Activated CD4-positive, alpha-beta T cell treated with anti-CD3 and anti-CD28 coated beads, Interleukin-2, Interleukin-6, amounts not matched to agents 100 ng/mL and 50 ng/mL, durations not matched to agents 16 hours and 8 hours (primary cell): ENCODE results near the gene PATJ.
"Not testable (repeated sequence)": the region's sequence is repeated elsewhere in the genome, so short reads cannot be mapped to it uniquely, and the experiment has no call there.

Experiments
- DNase-seq: peaks from one replicate; pipeline ENCODE4 v3.0.0-alpha.2; 2020

PATJ gene

GRCh38 chr1:62109124-62109523, 366.8 kb downstream of the PATJ start:
- no peak for DNase-seq

- no peak for DNase-seq
These were observed 368.0 kb downstream of the PATJ start for GRCh38 chr1:62110198-62110817.

GRCh38 chr1:62111084-62111483, 368.8 kb downstream of the PATJ start:
- DNase-seq = no peak

DNA sequence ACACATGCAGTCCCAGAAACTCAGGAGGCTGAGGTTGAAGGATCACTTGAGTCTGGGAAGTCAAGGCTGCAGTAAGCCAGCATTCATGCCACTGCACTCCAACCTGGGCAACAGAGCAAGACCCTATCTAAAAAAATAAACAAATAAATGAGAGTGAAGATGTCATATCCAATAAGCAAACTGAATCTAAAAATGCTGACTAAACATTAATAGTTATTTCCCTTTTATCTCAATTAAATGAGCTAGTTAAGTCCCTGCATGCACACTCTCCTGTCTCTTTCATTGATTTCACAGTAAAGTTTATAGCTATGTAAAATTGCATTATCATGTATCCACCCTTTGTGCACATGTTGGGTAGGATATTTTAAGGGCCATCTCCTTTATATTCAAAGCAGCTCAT, 371.2 kb downstream of the PATJ start:
- DNase-seq = no peak

- DNase-seq = no peak
These were observed 374.9 kb downstream of the PATJ start for GRCh38 chr1:62117018-62117750.

GRCh38 chr1:62126579-62127290, 384.5 kb downstream of the PATJ start:
- no peak for DNase-seq

- DNase-seq = no peak
These were observed 386.5 kb downstream of the PATJ start for GRCh38 chr1:62128745-62129144.

DNA sequence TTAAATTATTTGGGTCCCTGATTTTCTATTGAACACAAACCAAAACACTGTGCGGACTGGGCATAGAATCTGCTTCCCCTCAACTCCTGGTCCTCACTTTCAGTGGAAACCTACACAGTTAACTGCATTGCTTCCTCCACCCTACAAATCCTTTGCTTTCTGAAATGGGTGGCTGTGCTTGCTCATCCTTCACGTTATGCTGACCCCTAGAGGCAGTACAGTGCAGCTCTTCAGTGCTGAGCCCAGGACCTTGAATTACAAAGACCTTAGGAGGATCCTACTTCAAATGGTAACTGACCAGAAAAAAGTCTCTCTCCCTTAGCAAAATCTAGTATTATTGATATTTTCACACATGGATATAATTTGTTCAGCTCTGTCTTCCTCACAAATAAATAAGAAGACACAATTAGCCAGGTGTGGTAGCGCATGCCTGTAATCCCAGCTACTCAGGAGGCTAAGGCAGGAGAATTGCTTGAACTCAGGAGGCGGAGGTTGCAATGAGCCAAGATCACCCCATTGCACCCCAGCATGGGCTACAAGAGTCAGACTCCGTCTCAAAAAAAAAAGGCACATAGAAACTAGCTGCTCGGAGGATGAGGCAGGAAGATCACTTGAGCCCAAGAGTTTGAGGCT, 388.9 kb downstream of the PATJ start:
- peak; percentile 67 for DNase-seq

DNA sequence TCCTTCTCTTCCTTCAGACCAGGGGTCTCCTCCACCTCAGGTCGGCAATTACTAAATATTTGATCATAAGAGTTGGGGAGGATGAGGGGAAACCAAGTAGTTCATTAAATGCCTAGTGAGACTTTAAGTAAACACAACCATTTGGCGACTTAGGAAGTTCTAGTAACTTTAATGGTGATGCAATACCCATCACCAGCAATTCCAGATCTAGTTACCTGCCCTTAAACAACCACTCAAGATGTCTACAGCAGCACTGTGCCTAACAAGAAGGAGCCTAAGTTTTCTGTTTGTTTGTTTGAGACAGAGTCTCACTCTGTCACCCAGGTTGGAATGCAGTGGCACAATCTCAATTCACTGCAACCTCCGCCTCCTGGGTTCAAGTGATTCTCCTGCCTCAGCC, 395.7 kb downstream of the PATJ start:
- no peak for DNase-seq

DNA sequence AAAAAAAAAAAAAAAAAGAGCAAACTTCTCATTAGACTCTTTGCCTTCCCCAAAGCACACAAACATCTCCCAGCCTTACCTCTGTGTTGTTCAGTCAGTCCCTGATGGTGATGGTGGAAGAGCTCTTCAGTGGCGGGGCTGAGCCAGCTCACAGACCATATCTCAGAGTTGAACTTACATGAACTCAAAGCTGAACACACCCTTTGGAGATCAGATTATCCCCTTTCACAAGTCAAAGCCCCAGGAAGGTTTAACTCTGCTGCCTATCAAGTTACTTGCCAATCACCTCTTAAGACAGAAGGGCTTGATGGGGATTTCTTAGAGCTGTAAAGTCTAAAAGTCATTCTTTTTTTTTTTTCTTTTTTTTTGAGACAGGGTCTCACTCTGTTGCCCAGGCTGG, 397.1 kb downstream of the PATJ start:
- DNase-seq = no peak

DNA sequence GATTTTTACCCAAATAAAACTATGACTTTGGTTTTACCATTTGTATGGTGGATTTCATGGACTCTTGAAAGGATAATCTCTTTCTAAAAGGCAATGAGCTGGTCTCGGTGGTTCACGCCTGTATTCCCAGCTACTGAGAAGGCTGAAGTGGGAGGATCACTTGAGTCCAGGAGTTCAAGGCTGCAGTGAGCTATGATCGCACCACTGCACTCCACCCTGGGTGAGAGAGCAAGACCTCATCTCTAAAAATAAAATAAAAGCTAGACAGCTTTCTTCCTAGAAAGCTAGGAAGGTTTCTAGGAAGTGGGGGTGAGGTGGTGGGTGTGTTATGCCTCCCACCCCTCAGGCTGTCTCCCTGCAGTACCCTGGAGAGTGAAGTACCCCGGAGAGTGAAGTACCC, 398.4 kb downstream of the PATJ start:
- no peak for DNase-seq

DNA sequence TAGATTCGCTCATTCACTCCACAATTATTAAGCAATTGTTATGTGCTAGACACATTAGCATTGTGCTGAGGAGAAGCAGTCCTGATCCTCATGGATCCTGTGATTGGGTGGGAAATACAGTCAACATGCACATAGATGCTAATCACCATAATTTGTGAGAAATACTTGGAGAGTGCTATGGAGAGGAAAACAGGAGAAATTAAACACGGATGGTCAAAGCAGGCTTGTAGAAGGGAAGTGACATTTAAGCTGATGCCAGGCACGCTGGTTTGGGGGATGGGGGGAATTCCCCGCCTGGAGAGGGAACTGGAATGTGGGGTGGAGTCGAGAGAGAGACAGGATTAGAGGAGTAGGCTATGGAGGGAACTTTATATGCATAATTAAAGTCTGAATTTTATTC, 400.2 kb downstream of the PATJ start:
- DNase-seq = no peak

DNA sequence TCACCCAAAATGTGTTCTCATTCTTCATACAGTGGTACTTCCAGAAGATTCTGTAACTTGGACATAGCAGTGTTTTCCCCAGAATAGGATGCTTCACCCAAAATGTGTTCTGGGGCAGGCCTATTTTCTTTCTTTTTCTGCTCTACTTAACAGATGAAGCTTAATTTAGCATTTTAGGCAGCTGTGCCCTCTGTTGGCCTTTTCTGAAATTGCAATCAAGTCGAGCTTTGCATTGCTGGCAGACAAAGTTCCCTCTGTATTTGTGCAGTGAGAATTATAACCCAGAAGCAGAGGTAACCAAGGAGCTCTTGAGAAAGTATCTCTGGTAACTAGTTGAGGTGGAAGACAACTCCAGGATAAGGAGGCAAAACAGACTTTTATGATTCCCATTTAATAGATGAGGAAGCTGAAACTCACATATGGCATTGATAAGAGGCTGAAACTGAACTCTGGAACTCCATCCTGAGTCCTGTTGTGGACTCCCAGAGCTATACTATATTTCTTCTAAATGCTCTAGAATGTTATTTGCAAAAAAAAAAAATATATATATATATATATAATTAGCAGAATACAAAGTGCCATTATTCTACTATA, 402.1 kb downstream of the PATJ start:
- peak; percentile 53 for DNase-seq

- DNase-seq = no peak
These were observed 417.7 kb downstream of the PATJ start for GRCh38 chr1:62159940-62160348.

- DNase-seq = no peak
These were observed 419.4 kb downstream of the PATJ start for GRCh38 chr1:62161711-62162110.

DNA sequence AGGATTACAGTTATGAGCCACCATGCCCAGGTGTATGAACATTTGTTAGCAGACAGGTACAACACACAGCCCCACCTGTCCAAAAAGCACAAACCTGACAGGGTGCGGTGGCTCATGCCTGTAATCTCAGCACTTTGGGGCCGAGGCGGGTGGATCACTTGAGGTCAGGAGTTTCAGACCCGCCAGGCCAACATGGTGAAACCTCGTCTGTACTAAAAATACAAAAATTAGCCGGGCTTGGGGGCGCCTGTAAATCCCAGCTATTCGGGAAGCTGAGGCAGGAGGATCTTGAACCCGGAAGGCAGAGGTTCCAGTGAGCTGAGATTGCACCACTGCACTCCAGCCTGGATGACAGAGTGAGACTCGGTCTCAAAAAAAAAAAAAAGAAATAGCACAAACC, 428.1 kb downstream of the PATJ start:
- not testable (repeated sequence) for DNase-seq

- peak; percentile 55 for DNase-seq
These were observed 433.4 kb downstream of the PATJ start for GRCh38 chr1:62175568-62176179.

GRCh38 chr1:62176597-62177312, 434.5 kb downstream of the PATJ start:
- no peak for DNase-seq

DNA sequence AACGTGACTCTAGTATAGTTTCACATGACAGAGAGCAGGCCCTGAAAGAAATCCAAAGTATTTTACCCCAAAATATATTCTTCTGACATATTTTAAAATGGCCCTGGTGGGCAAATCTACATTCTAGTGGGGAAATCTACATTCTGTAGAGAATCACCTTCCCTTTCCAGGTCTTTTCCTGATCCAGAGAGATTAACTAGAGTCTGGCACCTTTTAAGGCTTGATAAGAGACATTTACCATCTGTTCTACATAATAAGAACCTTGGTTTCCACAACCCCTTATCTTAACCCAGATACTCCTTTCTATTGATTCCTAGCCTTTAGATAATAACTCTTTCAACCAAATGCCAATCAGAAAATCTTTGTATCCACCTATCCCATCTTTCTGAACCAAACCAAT, 435.3 kb downstream of the PATJ start:
- DNase-seq = no peak

DNA sequence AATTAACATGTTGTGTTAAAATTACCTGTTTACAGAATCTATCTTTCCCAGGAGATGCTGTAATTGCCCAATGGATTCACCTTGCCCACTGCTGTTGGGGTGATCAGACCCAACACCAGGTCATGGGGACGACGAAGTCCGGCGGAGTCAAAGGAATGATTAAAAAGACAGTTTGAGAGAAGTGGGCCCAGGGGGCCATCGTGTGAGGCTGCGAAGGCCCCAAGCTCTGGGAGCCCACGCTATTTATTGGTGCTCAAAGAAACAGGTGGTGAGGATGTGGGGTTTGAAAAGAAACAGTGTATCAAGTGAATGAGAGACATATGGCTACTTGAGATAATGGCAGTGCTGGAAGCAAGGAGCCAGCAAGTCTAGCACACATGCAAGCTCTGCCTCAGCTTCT, 436.1 kb downstream of the PATJ start:
- DNase-seq = no peak

GRCh38 chr1:62180054-62180453, 437.8 kb downstream of the PATJ start:
- not testable (repeated sequence) for DNase-seq

DNA sequence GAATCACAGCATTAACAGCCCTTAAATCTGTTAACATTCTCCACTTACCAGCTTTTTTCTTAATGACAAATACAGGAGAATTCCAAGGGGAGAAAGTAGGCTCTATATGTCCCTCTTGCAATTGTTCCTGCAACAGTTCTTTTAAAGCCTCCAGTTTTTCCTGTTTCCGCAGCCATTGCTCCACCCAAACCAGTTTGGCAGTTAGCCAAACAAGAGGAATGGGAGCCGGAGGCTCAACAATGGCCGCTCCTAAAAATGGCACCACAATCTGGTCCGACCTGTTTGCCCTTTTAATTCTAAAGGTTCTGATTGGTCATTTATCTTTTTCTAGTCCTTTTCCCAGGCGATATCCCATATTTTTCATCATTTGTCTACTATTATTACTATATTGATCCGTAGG, 438.4 kb downstream of the PATJ start:
- DNase-seq = no peak
